Measurements from ENCODE around the gene SEMA3B.

Gene SEMA3B

DNA sequence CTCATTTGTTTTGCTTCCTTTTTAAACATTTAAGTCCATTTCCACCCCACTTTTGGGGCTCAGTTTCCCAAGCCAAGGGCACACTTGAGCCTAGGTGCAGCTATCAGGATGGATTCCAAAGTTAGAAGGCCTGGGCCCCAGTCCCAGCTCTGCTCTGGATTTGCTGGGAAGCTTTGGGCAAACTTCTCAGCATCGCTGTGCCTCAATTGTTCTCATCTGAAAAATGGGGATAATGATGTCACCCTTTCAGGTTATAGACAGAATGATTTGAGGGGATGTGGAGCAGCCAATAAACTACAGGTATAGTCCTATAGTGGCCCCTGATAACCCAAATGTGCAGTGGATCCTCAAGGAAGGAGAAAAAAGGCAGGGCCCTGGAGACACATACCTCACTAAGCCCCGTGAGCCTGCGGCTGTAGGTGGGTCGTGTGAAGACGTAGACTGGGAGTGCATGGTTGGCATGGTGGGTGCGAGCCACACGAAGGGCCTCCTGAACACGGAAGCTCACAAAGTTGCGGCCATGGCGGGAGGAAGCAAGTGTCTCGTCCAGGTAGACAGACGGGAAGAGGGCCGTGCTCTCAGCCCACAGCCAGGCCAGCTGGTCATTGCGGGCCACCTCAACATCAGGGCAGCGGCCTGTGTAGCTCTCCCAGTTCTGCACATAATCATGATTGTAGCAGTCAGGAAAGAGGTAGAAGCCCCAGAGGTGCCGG, 50.4 kb downstream of the SEMA3B start:
- no peak for DNase-seq

DNA sequence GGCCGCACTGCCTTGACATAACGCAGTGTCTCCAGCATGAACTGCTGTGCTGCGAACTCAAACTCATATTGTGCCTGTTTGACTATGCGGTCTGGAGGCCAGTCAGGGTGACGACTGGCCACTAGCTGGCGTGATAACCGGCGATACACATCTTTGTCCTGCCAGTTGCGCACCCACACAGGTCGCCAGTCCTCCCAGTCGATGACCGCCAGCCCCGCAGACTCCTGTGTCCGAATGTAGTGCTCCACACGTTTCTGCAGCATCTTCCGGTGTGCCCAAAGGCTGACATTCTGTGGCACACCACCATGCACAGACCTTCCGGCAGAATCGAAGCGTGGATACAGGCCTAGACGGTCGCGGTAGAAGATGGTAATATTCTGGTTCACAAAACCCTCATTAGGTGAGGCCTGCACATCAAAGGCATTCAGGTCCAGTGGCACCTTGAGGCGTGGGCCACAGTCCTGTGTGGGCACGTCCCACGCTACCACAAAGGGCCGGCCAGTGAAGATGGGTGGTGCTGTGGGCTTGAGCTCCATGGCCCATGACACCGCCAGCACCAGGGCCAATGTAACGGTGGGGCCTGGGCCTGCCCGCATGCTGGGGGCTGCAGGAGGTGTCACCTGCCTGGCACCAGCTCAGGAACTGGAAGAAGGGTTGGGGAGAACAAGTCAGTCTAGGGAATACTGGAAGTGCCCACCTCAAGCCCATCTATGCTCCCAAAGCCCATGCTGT, 51.1 kb downstream of the SEMA3B start:
- DNase-seq, result no peak

DNA sequence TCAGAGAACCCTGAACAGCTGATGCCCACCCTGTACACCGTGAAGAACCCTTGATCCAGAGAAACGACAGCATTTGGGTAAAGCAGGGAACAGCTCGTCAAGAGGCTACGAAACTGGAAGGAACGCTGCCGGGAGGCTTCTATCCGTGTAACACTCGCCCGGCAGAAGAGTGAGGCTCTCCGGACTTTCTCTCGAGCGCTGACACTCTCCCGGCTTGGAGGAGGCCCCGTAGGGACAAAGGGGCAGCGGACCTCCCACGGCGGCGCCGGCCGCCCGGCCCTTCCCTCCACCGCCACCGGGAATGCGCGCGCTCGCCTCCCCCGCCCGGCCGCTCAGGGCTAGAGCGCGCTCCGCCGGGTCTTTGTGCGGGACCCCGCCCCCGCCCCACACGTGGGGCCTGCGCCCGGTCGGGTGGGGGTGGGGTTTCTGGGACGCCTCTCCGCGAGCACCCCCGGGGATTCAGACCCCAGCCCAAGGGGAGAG, 51.9 kb downstream of the SEMA3B start:
- peak; percentile 69 for DNase-seq

DNA sequence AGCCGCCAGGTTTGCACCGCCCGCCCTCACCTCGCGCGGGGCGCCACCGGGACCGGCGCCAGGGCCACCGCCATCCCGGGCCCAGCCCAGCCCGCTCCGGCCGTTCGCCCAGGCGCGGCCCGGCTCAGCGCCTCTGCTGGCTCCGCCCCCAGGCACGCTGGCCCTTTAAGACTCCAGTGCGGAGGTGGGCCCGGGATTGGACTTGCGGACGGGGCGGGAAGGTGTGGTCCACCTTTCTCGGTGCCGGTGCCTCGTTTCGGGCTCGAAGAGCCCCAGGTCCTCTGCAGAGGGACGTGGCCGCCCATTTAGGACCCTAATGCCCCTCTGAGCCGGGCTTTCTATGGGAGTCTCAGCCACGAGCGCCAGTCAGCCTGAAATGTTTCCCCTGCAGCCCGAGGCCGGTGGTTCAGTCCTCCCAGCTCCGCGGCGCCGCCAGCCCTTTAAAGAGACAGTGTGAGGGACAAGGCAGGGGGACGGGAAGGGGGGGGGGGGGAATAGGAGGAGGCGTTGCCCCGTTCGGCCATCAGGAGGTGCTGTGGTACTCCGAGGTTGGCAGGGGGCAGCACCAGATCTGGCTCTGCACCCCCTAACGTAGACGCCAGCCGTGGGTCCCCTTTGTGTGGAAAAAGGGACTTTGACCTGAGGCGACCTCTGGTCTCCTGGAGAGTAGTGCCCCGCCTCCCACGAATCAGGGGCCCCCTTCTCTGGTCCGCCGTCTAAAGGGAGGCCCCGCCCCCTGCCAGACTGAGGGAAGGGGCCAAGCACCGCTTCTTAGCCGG, 52.6 kb downstream of the SEMA3B start:
- peak; percentile 85 for DNase-seq

DNA sequence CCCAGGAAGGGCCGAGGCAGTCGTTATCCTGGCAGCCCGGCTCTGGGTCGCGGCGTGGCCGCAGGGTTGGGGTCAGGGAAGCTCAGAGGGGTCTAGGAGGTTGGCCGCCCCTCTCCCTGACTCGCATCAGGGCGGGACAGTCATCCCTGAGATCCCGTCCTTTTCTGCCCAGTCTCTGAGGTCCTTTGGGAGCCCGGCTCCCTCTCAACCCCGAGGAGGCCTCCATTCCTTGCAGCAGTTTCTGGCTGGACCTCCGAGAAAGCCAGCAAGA, 53.1 kb downstream of the SEMA3B start:
- DNase-seq, result no peak

DNA sequence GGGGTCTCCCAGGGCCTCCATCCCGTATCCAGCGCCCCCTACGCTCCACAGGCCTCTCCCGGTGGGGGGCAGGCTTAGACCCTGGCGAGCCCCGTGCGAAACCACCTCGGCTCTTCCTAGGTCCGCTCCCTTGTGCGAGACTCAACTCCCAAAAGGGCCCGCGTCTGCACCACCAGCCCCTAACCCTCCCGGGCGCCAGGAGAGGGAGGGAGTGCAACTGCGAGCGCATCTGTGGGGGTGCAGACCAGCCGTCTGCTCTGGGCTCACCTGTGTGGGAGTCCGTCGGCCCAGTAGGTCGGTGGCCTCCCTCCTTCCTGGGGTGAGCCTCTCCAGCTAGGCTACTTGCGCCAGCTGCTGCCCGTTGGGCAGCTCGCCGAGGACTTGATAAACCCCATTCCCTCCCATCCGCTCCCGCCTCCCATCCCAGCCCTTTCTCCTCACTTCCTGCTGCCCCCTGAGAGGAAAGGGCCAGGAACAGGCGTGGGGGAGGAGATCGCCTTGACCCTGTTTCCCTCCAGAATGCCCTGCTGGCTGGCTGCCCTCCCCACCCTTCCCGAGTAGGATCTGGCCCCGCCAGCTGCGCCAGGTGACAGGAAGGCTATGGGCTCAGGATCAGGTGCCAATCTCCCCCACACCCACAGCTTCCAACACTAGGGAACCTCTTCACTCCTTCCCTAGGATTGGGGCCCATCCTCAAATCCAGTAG, 53.6 kb downstream of the SEMA3B start, which contains the start of gene HYAL2:
HYAL2 (minus strand) TSS at position 360 of the 706 bp plus-strand sequence. CDS start 2,256 bp downstream, outside the sequence.
- DNase-seq, result peak; percentile 25

DNA sequence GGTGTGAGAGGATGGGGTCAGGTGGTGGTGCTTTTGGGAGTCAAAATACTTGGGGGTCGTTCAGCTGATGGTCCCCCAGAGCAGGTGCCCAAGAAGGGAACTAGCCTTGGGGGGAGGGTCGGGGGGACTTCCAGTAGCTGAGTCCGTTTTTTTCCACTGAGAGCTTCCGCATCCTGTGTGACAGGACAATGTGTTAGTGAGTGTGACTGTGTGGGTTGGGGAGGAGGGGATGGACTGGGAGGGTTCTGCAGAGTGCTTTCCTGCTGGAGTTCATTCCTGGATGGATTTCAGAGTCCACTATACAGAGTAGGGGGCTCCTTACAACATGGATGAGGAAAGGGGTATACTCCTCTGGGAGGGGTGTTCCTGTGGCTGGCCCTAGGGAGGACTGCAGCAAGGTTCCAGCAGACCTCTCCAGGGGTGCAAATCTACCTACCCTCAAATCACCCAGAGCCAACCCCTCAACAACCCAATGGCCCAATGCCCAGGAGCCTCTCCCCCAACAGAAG, 54.2 kb downstream of the SEMA3B start:
- peak; percentile 9 for DNase-seq

DNA sequence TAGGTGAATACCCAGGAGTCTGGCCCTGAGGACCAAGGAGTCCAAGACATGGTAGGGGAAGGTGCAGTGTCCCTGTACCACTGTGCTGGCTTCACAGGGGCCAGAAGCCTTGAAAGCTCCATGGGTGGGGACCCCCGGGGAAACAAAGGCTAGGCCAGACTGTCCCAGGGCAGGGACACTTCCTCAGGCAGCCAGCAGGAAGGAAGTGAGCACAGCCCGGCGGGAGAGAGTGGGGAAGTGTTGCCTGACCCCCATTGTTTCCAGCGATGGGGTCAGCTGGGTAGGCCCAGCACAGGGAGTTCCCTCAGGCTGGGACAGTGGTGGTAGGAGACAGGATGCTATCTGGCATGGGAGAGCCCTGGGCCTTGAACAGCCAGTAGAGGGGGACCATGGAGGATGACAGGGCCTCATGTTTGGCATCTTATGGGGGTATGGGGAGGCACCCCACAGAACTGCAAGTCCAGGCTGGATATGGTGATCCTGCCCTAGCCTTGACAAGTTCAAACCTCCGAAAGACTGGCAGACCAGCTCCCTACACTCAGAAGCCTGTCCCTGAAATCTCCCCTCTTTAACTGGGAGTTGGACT, 54.8 kb downstream of the SEMA3B start:
- DNase-seq, result no peak

DNA sequence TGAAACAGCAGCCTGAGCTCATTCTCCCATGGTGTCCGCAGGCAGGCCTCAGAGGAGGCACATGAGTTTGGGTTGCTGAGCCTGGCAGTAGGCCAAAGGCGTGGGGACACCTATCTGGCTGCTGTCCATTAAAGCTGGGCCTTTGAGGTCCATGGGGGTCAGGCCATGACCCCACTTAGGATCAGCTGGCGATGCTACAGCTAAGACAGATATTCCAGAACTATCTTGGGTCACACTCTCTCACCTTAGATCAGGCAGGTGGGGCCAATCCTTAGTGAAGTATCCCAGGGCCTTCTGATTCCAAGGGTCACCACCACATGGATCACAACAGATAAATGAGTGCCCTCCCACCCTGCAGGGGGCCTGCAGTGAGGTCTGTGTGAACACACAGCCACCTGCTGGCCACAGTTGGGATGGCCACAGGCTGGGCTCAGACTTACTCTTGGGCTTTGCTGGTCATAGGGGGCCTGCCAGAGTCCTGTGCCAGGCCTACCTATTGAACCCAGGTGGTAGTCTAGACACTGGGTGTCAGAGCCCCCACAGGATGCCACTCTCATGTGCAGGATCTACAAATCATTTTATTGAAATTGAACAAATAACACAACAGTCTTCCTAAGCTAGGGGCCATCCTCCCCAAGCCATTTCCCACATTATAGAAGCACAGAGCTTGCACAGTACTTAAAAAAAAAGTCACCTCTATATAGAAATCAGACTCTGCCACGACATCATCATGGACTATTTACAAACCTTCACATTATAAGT, 55.6 kb downstream of the SEMA3B start:
- DNase-seq, result peak; percentile 61

DNA sequence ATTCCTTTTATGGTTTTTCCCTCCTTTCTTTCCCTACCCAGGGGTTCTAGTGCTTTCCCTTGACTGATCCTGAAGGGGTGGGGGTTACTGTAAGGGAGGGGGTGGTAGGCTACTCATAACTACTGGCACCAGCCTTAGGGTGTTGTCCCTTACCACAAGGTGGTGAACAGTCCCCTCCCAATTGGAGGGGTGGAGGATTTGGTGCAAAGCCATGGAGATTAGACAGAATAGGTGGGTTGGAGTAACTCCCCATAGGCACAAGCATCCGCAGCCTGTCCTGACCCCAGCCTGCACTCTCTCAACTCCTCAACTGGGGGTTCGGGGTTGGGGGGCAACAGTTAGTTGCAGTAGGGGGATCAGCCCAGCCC, 56.1 kb downstream of the SEMA3B start:
- no peak for DNase-seq

DNA sequence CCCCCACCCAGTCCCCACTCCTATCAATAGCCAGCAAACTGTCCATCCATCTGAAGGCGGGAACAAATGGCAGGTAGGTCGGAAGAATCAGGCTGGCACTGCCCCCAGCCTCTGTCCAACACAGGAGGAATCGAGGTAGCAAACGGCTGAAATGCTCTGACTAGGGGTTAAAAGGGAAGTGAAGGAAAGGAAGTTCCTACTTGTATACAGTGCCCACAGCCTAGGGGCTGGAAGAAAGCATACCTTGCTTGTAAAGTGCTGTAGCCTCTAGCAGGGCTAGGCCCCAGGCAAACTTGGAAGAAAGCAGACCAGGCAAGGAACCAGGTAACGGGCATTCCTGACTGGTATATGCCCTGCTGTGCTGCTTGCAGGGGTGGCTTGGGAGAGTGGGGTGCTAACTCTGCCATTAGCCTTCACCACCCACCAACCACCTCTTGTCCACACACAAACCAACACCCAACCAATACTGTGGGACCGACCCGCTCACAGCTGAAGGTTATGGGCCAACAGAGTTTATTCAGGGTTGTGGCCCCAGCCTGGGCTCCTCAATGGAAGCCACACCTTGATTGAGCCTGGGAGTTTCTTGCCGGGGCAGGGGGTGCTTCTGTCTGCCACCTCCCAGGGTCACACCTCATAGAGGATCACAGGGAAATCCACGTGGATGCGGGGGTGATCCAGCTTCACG, 56.7 kb downstream of the SEMA3B start:
- DNase-seq, result no peak

DNA sequence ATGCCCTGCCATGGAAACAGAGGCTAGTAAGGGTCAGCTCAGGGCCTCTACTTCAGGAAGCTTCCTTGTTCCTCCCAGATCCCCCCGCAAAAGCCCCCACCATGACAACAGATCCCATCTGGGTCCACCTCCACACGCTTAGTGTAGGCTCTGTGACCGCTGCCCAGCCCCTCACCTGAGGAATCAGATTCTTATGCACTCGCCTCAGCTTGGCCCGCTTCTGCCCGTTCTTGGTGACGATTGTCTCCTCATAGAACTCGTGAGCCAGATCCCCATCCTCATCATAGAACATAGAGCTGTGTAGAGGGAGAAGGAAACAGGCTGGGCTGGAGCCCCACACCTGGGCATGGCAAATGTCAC, 57.2 kb downstream of the SEMA3B start:
- DNase-seq, result no peak

DNA sequence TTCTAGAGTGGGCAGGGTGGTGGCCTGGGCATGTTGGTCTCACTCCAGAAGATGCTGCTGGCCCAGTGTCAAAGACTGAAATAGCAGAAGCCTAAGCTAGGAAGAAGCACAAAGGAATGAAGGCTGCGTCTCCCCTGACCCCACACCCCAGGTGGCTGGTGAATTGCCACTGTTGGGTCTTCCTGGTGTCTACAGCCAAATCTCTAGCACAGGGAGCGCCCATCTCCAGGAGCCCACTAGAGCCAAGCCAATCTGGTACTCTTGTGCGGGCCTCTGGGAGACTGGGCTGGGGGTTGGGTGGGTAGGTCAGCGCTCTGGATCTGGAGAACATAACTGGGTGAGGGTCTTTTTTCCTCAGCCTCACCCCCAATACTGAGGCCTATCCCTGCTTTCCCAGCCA, 58.2 kb downstream of the SEMA3B start:
- no peak for DNase-seq
